Effector memory CD4-positive, alpha-beta T cell (primary cell): ENCODE measurements around the gene MAP3K4.

ENCODE experiments used
- DNase-seq, 3 donors: peaks; one replicate each; pipeline ENCODE4 v3.0.0-alpha.2; 2020
- H3K27ac ChIP-seq: 2 replicates; pipeline ENCODE4 v1.7.0; 2013; ENCODE audit warnings: mild to moderate bottlenecking, low read length, moderate library complexity; ENCODE audit not compliant: insufficient read depth, poor library complexity, severe bottlenecking
- H3K27me3 ChIP-seq: replicated peaks from 2 replicates; pipeline ENCODE4 v1.7.0; 2013; ENCODE audit warnings: mild to moderate bottlenecking, low read length; ENCODE audit not compliant: insufficient read depth, control insufficient read depth, poor library complexity, severe bottlenecking
- H3K36me3 ChIP-seq: 2 replicates; pipeline ENCODE4 v1.7.0; 2013; ENCODE audit warnings: mild to moderate bottlenecking, low read length, moderate library complexity; ENCODE audit not compliant: control insufficient read depth, insufficient read depth
- H3K4me1 ChIP-seq: 2 replicates; pipeline ENCODE4 v1.7.0; 2013; ENCODE audit warnings: low read length, mild to moderate bottlenecking; ENCODE audit not compliant: control insufficient read depth, insufficient read depth, poor library complexity, severe bottlenecking
- H3K4me3 ChIP-seq: 2 replicates; pipeline ENCODE4 v1.7.0; 2013; ENCODE audit warnings: low read length, low read depth, mild to moderate bottlenecking; ENCODE audit not compliant: insufficient read depth, poor library complexity, severe bottlenecking
- H3K9me3 ChIP-seq: 2 replicates; pipeline ENCODE4 v1.7.0; 2013; ENCODE audit warnings: mild to moderate bottlenecking, low read length, moderate library complexity; ENCODE audit not compliant: control insufficient read depth
- total RNA-seq, 3 donors: gene quantifications; one replicate each; lab custom pipeline; 2026; lab: John Stamatoyannopoulos, UW

MAP3K4 gene, protein sequence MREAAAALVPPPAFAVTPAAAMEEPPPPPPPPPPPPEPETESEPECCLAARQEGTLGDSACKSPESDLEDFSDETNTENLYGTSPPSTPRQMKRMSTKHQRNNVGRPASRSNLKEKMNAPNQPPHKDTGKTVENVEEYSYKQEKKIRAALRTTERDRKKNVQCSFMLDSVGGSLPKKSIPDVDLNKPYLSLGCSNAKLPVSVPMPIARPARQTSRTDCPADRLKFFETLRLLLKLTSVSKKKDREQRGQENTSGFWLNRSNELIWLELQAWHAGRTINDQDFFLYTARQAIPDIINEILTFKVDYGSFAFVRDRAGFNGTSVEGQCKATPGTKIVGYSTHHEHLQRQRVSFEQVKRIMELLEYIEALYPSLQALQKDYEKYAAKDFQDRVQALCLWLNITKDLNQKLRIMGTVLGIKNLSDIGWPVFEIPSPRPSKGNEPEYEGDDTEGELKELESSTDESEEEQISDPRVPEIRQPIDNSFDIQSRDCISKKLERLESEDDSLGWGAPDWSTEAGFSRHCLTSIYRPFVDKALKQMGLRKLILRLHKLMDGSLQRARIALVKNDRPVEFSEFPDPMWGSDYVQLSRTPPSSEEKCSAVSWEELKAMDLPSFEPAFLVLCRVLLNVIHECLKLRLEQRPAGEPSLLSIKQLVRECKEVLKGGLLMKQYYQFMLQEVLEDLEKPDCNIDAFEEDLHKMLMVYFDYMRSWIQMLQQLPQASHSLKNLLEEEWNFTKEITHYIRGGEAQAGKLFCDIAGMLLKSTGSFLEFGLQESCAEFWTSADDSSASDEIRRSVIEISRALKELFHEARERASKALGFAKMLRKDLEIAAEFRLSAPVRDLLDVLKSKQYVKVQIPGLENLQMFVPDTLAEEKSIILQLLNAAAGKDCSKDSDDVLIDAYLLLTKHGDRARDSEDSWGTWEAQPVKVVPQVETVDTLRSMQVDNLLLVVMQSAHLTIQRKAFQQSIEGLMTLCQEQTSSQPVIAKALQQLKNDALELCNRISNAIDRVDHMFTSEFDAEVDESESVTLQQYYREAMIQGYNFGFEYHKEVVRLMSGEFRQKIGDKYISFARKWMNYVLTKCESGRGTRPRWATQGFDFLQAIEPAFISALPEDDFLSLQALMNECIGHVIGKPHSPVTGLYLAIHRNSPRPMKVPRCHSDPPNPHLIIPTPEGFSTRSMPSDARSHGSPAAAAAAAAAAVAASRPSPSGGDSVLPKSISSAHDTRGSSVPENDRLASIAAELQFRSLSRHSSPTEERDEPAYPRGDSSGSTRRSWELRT (N-terminal part only)
- total RNA-seq, result 97.3 to 136 (median 125) reads per million in 3 donors

DNA sequence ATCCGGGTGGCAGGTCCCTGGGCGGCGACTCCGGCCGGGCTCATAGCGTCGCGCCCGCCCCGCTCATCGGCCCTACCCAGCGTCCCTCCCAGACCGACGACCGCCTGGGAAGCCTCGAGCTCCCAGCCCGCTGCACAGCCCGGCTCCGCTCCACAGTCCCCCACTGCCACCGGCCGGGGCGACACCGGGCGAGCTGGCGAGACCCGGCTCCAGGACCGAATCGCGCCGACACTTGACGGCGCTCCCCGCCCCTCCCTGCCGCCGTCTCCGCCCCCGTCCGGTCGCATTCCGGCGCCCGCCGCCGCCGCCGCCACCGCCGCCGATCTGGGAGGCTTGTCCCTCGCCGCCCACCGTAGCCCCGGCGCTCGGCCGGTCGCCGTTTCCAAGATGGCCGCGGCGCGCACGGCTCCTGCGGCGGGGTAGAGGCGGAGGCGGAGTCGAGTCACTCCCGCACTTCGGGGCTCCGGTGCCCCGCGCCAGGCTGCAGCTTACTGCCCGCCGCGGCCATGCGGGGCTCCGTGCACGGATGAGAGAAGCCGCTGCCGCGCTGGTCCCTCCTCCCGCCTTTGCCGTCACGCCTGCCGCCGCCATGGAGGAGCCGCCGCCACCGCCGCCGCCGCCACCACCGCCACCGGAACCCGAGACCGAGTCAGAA is at the start of gene MAP3K4:
Gene MAP3K4, plus strand, starts transcription at position 364 of the 655 bp plus-strand sequence. Its CDS starts 163 bp downstream, at position 527.
- DNase-seq, result peak; percentile 70 to 74 (median 73)
- H3K36me3 ChIP-seq, result peaks cover 4% of the 10 kb centered on the region
- peaks cover 7% of the 10 kb centered on the region for H3K4me1 ChIP-seq
- H3K27me3 ChIP-seq, result no peaks in the 10 kb centered on the region
- no peaks in the 10 kb centered on the region for H3K9me3 ChIP-seq
- H3K4me3 ChIP-seq, result peak within 1 kb of the TSS; percentile 92
- peak within 1 kb of the TSS; percentile 90 for H3K27ac ChIP-seq

DNA sequence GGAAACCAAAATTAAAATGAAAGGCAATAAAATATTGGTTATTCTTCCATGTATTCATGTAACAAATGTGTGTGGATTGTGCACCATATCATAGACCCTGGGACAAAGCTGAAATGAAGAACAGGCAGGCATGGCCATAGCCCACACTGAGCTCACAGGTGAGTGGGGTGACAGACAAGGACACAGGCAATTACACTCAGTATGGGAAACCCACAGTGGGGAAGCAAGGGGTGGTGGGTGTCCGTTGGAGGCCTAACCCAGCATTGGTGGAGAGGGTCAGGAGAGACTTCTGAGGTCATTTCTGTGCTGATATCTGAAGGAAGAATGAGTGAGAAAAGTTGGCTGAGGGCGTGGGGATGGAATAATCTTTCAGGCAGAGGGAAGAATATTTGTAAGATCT is 47.6 kb upstream of the MAP3K4 start:
- Histone ChIP-seq H3K27ac (no peak overlapping the region), H3K27me3 (peaks cover 6% of the 10 kb centered on the region), H3K4me1 (no peaks in the 10 kb centered on the region), H3K36me3 (no peaks in the 10 kb centered on the region), H3K9me3 (no peaks in the 10 kb centered on the region), H3K4me3 (no peak overlapping the region)
- no peak for DNase-seq

DNA sequence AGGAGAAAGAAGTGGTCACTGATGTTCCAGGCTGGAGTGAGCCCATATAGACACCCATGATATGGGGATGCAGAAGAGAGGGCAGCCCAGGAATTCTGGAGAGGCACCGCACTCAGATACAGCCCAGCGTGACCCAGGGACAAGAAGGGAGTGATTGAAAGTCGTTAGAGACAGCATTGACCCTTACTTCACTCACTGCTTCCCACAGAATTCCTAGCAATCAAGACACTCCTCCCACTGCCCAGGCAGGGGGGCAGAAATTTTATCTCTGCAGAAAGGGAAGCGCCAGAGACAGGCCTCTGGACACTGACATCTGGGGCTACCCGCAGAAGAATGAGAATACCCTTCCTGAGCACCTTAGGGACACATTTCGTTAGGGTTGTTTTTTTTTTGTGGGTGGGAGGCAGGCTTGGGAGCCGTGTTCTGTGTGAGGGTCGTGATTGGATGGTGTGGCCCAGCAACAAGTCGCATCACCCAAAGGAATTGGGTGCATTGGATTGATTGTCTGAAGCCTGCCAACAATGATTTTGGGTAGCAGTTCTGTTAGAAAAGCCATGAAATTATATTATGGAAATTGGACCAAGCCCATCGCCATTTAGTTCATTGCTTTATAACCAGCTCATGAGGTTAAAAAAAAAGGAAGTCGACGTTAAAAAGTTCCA is 45.9 kb upstream of the MAP3K4 start:
- DNase-seq, result no peak
- Histone ChIP-seq H3K9me3 (no peaks in the 10 kb centered on the region), H3K4me1 (no peaks in the 10 kb centered on the region), H3K27me3 (no peaks in the 10 kb centered on the region), H3K4me3 (no peak overlapping the region), H3K27ac (no peak overlapping the region), H3K36me3 (no peaks in the 10 kb centered on the region)

DNA sequence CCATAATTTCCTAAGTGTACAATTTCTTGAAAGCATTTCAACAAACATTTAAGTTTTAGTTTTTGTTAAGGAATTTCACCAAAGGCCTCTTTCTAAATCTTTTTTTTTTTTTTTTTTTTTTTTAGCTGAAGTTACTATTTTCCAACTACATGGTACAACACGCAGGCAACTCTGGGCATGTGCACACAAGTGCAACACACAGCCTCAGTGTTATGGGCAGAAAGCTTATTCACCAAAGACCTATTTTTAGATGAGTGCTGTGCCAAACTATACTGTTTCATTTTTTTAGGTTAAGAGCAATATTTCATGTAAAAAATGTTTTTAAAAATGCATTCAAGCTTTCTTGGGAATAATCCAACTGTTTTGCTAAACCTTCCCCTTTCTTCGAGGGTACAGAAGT is 42.0 kb upstream of the MAP3K4 start:
- H3K4me3 ChIP-seq, result no peak overlapping the region
- no peak for DNase-seq
- no peak overlapping the region for H3K27ac ChIP-seq
- H3K9me3 ChIP-seq, result no peaks in the 10 kb centered on the region
- H3K4me1 ChIP-seq, result no peaks in the 10 kb centered on the region
- H3K27me3 ChIP-seq, result no peaks in the 10 kb centered on the region
- no peaks in the 10 kb centered on the region for H3K36me3 ChIP-seq

- Histone ChIP-seq H3K27ac (no peak overlapping the region), H3K4me3 (no peak overlapping the region), H3K27me3 (no peaks in the 10 kb centered on the region), H3K36me3 (no peaks in the 10 kb centered on the region), H3K9me3 (no peaks in the 10 kb centered on the region), H3K4me1 (no peaks in the 10 kb centered on the region)
- DNase-seq, result no peak
These were observed 41.1 kb upstream of the MAP3K4 start for GRCh38 chr6:160950507-160950906.

GRCh38 chr6:160951187-160952030 is 40.2 kb upstream of the MAP3K4 start:
- no peaks in the 10 kb centered on the region for H3K9me3 ChIP-seq
- DNase-seq, result no peak
- H3K4me3 ChIP-seq, result no peak overlapping the region
- no peaks in the 10 kb centered on the region for H3K4me1 ChIP-seq
- no peaks in the 10 kb centered on the region for H3K27me3 ChIP-seq
- H3K36me3 ChIP-seq, result no peaks in the 10 kb centered on the region
- H3K27ac ChIP-seq, result no peak overlapping the region

DNA sequence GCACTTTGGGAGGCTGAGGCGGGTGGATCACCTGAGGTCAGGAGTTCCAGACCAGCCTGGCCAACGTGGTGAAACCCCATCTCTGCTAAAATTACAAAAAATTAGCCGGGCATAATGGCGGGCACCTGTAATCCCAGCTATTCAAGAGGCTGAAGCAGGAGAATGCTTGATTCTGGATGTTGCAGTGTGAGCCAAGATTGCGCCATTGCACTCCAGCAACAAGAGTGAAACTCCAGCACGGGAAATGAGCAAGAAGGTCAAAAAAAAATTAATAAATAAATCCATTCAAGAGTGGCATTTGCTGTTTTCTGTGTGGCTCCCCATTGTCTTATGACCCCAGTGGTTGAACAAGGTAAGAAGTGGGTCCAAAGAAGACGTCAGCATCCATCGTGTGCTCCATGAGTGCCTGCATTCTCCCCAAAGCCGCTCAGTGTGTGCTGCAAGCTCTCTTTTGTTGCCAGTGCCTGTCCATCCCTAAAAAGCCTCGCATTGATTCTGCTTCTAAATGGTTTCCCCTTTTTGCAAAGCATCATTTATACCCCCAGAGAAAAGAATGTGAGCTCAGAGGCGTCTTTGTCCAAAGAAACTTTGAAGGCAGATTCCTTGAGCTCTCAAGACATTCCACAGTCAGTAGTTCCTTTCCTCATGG is 38.8 kb upstream of the MAP3K4 start:
- Histone ChIP-seq H3K27me3 (no peaks in the 10 kb centered on the region), H3K36me3 (no peaks in the 10 kb centered on the region), H3K9me3 (no peaks in the 10 kb centered on the region), H3K4me3 (no peak overlapping the region), H3K27ac (no peak overlapping the region), H3K4me1 (no peaks in the 10 kb centered on the region)
- DNase-seq, result no peak

DNA sequence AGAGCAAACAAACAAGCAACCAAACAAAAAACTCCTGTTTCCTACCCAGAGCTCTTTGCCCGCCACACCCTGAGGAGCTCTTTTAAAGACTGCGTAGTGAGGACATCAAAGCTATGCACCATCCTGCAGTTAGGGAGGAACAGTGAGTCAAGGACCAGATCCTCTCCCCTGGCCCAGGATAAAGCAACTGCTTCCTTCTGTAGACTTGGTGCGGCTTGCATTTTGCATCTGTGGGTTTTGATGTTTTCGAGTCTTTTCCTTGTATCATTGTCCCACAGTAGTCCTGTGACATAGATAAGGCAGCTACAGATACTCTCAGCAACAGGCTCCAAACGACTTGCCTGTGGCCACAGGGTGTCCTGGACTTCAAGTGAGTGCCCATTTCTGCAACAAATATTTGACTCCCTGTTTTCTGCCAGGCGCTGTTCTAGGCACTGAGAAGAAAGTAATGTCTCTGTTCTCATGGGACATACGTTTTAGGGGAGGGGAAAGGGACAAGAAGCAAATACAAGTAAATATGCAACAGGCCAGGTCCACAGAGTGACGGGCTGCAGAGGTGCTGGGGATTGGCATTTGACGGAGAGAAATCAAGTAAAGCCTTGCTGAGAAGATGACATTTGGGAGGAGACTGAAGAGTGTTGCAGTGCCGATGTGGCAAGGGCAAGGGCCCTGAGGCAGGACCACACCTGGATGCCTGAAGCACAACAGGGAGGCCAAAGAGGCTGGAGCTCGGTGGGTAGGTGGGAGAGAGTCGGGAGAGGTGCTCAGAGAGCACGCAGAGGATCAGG is 35.9 kb upstream of the MAP3K4 start:
- Histone ChIP-seq H3K4me3 (no peak overlapping the region), H3K9me3 (no peaks in the 10 kb centered on the region), H3K4me1 (no peaks in the 10 kb centered on the region), H3K27me3 (no peaks in the 10 kb centered on the region), H3K27ac (no peak overlapping the region), H3K36me3 (no peaks in the 10 kb centered on the region)
- no peak for DNase-seq
